Natural killer cell (primary cell): Measurements from ENCODE around the gene LBH. TPM values are rescaled to one million over a fixed set of nuclear protein-coding genes. Genes with fewer than 3 reads are reported as not detected.
A peak's percentile ranks its signal among the peaks of the same experiment; 100 is the strongest.

Experiments
- ATAC-seq, 3 donors: fragments of 150-1000 bp in 2 of 3; fragments of 200-7000 bp in 1 of 3; cut with Tn5 transposase; 1 replicate in 1 of 3; 2 replicates in 2 of 3; pipeline ENCODE4 v1.10.0; 2021; ENCODE audit warnings: mild to moderate bottlenecking in 2 of 3, moderate library complexity in 2 of 3
- DNase-seq, 2 donors: peaks; one replicate each; pipeline versions ENCODE4 v3.0.0 to v3.0.0-alpha.2; 2013 to 2021; ENCODE audit warnings: mixed read lengths in 1 of 2
- H3K27ac ChIP-seq: one replicate; pipeline ENCODE4 v1.5.1; 2013; ENCODE audit warnings: mild to moderate bottlenecking, low read length
- H3K27me3 ChIP-seq: one replicate; pipeline ENCODE4 v1.6.1; 2013; ENCODE audit warnings: low read length; ENCODE audit not compliant: control insufficient read depth, insufficient read depth
- H3K36me3 ChIP-seq: one replicate; pipeline ENCODE4 v1.6.1; 2013; ENCODE audit warnings: low read length; ENCODE audit not compliant: control insufficient read depth, insufficient read depth
- H3K4me1 ChIP-seq: one replicate; pipeline ENCODE4 v1.6.1; 2013; ENCODE audit warnings: low read length; ENCODE audit not compliant: control insufficient read depth, insufficient read depth
- H3K4me3 ChIP-seq: one replicate; pipeline ENCODE4 v1.5.1; 2013; ENCODE audit warnings: low read length
- H3K9me3 ChIP-seq: one replicate; pipeline ENCODE4 v1.6.1; 2013; ENCODE audit warnings: low read length; ENCODE audit not compliant: control insufficient read depth, insufficient read depth
- H3K27ac Mint-ChIP-seq, 2 donors: one replicate each; pipeline ENCODE4 v1.8.0; 2022; ENCODE audit warnings: mild to moderate bottlenecking in 2 of 2, mixed read lengths in 2 of 2, moderate library complexity in 1 of 2
- H3K27me3 Mint-ChIP-seq, 2 donors: one replicate each; pipeline ENCODE4 v1.8.0; 2022; ENCODE audit warnings: low read depth in 2 of 2, mixed read lengths in 2 of 2
- H3K36me3 Mint-ChIP-seq: one replicate; pipeline ENCODE4 v1.8.0; 2022; ENCODE audit warnings: mixed read lengths
- H3K4me1 Mint-ChIP-seq, 2 donors: one replicate each; pipeline ENCODE4 v1.8.0; 2022; ENCODE audit warnings: mixed read lengths in 2 of 2
- H3K4me3 Mint-ChIP-seq: one replicate; pipeline ENCODE4 v1.8.0; 2022; ENCODE audit warnings: mild to moderate bottlenecking, moderate library complexity, mixed read lengths
- H3K9me3 Mint-ChIP-seq, 2 donors: one replicate each; pipeline ENCODE4 v1.8.0; 2022; ENCODE audit warnings: mixed read lengths in 2 of 2
- WGBS: methylation state at CpG from one replicate; pipeline ENCODE4 v1.1.7; 2013; ENCODE audit warnings: missing lambda C conversion rate; ENCODE audit not compliant: insufficient coverage; 5-methylcytosine and 5-hydroxymethylcytosine counted together
- intact Hi-C: fragments of 100-400 bp; cut with micrococcal nuclease; formaldehyde crosslinking; loops from one replicate; pipeline ENCODE4 v1.14.2; 2022
- total RNA-seq, 4 donors: library from RNA; stranded (reverse); fragments of 120-200 nt in 1 of 4; gene quantifications; one replicate each; pipeline versions ENCODE4 v1.2.3 to v1.2.4, GENCODE V29; 2013 to 2022
- TF ChIP-seq, protein P1 (sequence below): fragments of 200-600 bp; IDR thresholded peaks from one replicate; pipeline ENCODE4 v1.8.0; 2022; ENCODE audit warnings: antibody characterized with exemption

LBH gene
- 100 to 1,000 TPM; 157 to 197 (median 158) TPM for total RNA-seq
- total RNA-seq (2013) = 166 TPM

DNA sequence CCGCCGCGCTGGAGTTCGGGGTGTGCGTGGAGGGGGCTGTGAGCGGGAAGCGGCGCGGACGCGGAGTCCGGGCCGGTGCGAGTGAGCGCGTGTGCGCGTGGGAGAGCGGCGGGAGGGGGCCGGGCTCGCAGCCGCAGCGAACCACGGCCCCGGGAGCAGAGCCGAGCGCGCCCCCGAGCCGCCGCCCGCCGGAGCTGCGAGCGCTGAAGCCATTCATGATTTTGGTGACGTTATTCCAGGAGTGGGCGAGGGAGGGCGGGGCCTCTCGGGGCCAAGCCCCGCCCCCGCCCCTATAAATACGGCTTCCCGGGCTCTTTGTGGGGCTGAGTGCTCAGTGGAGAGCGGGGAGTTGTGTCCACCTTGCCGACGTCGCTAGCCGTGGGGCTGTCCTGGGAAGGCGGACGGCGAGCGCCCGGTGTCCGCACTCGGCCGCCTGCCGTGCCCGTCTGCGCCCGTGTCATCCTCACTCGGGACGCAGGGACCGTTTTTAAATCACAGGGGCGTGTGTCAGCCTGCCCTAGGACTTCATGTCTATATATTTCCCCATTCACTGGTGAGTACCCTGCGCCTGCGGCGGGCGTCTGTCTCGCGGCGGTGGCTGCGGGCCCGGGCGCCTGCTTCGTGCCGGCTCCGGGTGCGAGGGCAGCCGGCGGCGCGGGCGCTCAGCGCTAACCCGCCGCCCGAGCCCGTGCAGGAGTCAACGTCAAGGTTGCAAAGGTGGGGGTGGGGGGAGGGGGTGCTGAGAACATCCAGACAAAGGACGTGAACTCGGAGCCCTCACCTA, at the start of gene LBH:
LBH (plus strand) TSS at position 323 of the 784 bp plus-strand sequence; CDS start at position 528, 205 bp downstream.
- under 1% methylated on average over 92 of the region's 92 CpGs for WGBS
- peaks cover 11% of the 10 kb centered on the region for H3K36me3 ChIP-seq
- peaks cover 60% of the 10 kb centered on the region for H3K4me1 ChIP-seq
- no peaks in the 10 kb centered on the region for H3K27me3 Mint-ChIP-seq
- intact Hi-C loops = loop anchor here (1.0 to 5.0 kb wide), 4 partner anchors 69 to 216 kb away; partner anchors contain the start of genes LCLAT1 and YPEL5
- TF ChIP-seq, protein P1, sequence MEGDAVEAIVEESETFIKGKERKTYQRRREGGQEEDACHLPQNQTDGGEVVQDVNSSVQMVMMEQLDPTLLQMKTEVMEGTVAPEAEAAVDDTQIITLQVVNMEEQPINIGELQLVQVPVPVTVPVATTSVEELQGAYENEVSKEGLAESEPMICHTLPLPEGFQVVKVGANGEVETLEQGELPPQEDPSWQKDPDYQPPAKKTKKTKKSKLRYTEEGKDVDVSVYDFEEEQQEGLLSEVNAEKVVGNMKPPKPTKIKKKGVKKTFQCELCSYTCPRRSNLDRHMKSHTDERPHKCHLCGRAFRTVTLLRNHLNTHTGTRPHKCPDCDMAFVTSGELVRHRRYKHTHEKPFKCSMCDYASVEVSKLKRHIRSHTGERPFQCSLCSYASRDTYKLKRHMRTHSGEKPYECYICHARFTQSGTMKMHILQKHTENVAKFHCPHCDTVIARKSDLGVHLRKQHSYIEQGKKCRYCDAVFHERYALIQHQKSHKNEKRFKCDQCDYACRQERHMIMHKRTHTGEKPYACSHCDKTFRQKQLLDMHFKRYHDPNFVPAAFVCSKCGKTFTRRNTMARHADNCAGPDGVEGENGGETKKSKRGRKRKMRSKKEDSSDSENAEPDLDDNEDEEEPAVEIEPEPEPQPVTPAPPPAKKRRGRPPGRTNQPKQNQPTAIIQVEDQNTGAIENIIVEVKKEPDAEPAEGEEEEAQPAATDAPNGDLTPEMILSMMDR = no peak
- peak; percentile 59 to 82 (median 66) for ATAC-seq
- no peaks in the 10 kb centered on the region for H3K36me3 Mint-ChIP-seq
- peak; percentile 84 to 96 for DNase-seq
- H3K4me3 ChIP-seq = peak within 1 kb of the TSS; percentile 90
- H3K4me1 Mint-ChIP-seq = peaks cover 53 to 73% of the 10 kb centered on the region in 2 donors
- no peaks in the 10 kb centered on the region for H3K27me3 ChIP-seq
- H3K27ac Mint-ChIP-seq = peak within 1 kb of the TSS; percentile 85 to 93
- peak within 1 kb of the TSS; percentile 96 for H3K27ac ChIP-seq
- no peaks in the 10 kb centered on the region for H3K9me3 Mint-ChIP-seq
- H3K9me3 ChIP-seq = no peaks in the 10 kb centered on the region
- H3K4me3 Mint-ChIP-seq = peak within 1 kb of the TSS; percentile 94

DNA sequence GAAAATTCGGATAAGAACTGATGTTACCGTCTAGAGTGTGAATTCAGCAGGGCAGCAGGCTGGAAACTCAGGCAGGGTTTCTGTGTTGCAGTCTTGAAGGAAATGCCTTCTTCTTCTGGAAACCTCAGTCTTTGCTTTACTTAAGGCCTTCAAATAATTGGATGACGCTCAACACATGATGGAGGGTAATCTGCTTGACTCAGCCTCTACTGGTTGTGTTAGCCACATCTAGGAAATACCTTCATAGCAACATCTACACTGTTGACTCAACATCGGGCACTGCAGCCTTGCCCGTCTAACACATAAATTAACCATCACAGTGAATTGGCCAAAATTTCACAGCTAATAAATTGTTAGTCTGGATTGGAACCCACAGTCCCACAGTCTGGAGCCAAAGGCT, 47.3 kb upstream of the LBH start:
- peaks cover 0 to 14% of the 10 kb centered on the region in 2 donors for H3K27me3 Mint-ChIP-seq
- Histone ChIP-seq H3K36me3 (no peaks in the 10 kb centered on the region), H3K9me3 (no peaks in the 10 kb centered on the region), H3K4me3 (no peak overlapping the region), H3K27ac (no peak overlapping the region), H3K4me1 (peaks cover 2% of the 10 kb centered on the region), H3K27me3 (no peaks in the 10 kb centered on the region)
- no peaks in the 10 kb centered on the region for H3K9me3 Mint-ChIP-seq
- DNase-seq = no peak
- TF ChIP-seq, protein P1 = no peak
- ATAC-seq = no peak
- intact Hi-C loops = no loop called here
- H3K27ac Mint-ChIP-seq = no peak overlapping the region
- 90% methylated on average over 5 of the region's 5 CpGs for WGBS
- no peak overlapping the region for H3K4me3 Mint-ChIP-seq
- H3K4me1 Mint-ChIP-seq = no peaks in the 10 kb centered on the region
- no peaks in the 10 kb centered on the region for H3K36me3 Mint-ChIP-seq

- H3K27ac ChIP-seq = no peak overlapping the region
- no peaks in the 10 kb centered on the region for H3K4me1 Mint-ChIP-seq
- H3K27me3 Mint-ChIP-seq = peaks cover 0 to 14% of the 10 kb centered on the region in 2 donors
- intact Hi-C loops = no loop called here
- TF ChIP-seq, protein P1 = no peak
- no peaks in the 10 kb centered on the region for H3K9me3 Mint-ChIP-seq
- H3K4me1 ChIP-seq = peaks cover 2% of the 10 kb centered on the region
- no peaks in the 10 kb centered on the region for H3K36me3 ChIP-seq
- DNase-seq (no peak), ATAC-seq (no peak)
- WGBS = 72% methylated on average over 4 of the region's 4 CpGs
- no peak overlapping the region for H3K27ac Mint-ChIP-seq
- no peak overlapping the region for H3K4me3 Mint-ChIP-seq
- H3K4me3 ChIP-seq = no peak overlapping the region
- no peaks in the 10 kb centered on the region for H3K9me3 ChIP-seq
- no peaks in the 10 kb centered on the region for H3K27me3 ChIP-seq
- H3K36me3 Mint-ChIP-seq = no peaks in the 10 kb centered on the region
Observed at GRCh38 chr2:30185178-30185577, 46.2 kb upstream of the LBH start.
